HG03571 (cell line): Measurements from ENCODE around the gene LAMTOR2.

Experiments used
- ATAC-seq: cut with Tn5 transposase; IDR thresholded peaks from one replicate; pipeline ENCODE4 v1.9.1; 2021; ENCODE audit not compliant: unreplicated experiment

The LAMTOR2 gene

DNA sequence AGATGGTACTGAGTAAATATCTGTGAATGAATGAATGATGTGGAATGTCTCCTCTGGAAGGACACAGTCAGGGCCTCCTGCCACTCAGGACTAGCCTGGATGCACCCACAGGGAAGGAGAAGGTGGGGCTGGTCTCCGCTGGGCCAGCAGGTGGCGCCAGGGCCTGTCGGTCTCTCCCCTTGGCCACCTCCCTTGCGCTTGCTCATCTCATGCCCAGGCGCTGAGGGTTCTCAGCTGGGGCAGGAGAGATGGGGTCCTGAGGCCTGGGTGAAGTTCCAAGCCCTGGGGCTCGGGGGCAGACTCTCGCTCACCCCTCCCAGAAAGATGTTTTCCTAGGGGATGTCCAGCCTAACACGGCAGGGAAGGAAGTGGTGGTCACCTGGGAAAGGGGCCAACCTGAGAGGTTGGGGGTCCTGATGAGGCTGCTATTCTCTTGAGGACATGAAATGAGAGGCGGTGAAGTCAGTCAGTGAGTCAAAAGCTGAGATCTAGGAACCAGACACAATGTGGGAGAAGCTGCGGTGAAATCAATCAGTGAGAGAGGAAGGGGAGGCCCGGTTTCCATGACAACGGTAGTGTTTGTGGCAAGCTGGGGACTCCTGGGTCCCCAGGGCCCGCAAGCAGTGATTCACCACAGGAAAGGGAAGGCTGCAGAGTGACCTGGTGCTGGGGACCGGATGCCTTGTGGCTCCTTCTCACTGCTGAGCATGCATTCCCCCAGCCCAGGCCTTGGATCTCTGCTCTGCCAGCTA, 42.2 kb downstream of the LAMTOR2 start:
- peak; percentile 46 for ATAC-seq

- ATAC-seq = no peak
Measured at GRCh38 chr1:156097499-156098178, 43.1 kb downstream of the LAMTOR2 start.

DNA sequence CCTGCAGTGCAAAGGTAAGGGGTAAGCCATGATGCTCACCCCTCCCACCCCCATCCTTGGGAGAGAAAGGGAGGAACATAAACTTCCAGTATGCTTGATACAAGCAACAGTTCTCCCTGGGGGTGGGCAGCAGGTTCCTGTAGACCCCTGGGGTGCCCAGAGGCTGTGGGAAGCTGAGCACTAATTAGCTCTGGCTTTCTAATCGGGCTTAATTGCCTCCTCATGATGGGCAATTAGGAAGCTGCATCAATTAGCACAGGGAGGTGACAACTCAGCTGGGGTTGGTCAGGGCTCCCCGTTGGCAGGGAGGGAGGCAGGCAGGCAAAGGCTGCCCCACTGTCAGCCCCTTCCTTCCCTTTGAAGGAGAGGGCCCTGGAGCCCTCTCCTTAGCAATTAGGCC, 44.2 kb downstream of the LAMTOR2 start:
- ATAC-seq = no peak

DNA sequence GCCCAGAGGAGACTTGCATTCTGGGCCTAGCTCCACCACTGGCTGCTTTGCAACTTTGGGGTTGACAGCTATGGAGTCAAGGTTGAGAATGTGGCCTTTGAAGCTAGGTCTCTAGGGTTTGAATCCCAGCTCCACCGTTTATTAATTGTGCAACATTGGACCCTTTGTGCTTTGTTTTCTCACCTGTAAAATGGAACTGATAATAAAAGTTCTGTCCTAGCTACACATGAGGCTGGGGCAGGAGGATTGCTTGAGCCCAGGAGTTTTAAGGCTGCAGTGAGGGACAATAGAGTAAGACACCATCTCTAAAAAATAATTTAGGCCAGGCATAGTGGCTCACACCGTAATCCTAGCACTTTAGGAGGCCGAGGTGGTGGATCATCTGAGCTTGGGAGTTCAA, 44.7 kb downstream of the LAMTOR2 start:
- no peak for ATAC-seq

DNA sequence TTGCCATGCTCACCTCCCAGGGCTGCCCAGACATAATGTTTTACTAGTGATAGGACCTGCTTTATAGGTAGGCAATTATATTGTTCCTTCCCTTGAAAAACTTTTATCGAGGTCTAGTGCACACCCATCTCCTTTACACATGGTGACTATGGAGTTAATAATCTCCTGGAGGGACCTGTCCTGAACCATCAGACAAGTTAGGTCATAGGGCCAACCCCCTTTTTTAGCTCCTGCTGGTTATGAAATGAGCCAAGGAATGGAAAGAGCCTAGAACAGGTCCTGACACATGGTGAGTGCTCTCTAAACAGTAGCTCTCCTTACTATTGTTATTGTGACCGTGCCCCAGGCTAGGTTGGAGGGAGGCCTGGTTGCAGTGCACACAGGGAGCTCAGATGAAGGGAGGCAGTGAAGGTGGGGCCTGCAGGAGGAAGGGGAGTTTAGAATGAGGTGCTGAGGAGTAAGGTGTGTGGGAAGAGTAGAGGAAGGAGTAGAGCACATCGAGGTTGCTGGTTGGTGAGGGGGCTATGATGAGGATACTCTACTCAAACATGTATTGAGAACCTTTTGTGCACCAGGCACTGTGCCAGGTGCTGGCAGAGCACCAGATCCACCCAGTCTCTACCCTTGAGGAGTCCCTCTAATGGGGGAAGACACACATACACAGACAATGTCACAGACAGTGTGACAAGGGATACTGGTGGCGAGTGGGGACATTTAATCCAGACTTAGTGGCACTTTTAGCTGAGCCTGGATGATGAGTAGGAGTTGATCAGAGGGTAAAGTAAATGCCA, 45.8 kb downstream of the LAMTOR2 start:
- no peak for ATAC-seq

GRCh38 chr1:156101880-156102279, 47.3 kb downstream of the LAMTOR2 start:
- no peak for ATAC-seq

DNA sequence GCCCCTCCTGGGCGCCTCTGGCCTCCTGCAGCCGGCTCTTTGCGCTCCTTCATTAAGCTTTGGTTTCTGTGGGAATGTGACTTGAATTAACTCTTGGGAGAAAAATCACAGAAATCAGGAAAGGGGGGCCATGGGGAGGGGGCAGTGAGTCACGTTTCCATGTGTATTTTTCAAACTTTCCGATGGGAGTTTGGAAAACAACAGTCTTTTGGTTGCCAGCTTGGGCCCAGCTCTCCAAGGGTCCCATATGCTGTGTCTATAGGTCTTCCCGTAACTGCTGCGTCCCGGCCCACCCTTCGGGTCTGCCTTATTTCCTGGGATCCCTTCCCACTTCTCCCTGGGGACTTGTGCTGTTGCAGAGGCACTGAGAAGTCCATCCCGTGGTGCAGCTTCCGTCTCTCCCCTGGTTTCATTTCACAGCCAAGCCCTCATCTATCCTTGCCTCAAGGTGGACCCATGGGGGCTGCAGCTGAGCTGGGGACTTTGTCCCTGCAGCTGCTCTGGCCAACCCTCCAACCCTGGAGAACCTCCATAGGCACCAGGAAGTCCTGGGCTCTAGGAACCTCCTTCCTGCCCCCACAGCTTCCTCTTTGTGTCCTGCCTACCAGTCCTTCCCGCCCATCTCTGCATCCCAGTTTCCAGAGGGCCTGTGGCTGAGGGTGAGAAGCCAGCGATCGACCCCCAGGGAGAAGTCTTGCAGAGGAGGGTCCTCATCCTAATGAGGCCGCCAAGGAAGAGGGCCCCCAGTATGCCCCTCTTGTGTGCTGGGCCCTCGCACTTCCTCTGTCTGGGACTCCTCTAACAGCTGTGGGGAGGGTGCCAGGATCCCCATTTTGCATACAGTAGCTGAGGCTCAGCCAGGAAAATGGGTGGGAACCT, 48.3 kb downstream of the LAMTOR2 start:
- ATAC-seq = no peak

DNA sequence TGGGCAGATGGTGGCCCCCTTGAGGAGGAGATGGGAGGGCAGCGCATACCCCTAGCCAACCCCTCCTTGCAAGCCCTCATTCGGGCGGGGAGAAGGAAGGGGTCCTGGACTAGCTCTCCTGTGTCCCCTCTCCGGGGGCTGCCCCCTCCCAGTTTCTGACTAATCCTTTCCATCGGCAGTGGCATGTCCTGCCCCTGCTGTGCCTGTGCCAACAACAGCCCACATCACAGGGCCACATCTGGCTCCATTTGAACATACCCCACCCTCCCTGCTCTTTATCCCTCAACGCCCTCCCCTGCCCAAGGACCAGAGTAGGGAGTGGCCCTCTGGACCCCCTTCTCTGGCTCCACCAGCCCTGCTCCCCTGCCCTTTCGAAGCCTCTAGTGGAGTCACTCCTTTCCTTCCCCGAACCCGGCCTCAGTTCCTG, 49.0 kb downstream of the LAMTOR2 start:
- no peak for ATAC-seq

GRCh38 chr1:156104065-156104810, 49.7 kb downstream of the LAMTOR2 start:
- no peak for ATAC-seq

- no peak for ATAC-seq
Measured at GRCh38 chr1:156104861-156105832, 50.6 kb downstream of the LAMTOR2 start.

DNA sequence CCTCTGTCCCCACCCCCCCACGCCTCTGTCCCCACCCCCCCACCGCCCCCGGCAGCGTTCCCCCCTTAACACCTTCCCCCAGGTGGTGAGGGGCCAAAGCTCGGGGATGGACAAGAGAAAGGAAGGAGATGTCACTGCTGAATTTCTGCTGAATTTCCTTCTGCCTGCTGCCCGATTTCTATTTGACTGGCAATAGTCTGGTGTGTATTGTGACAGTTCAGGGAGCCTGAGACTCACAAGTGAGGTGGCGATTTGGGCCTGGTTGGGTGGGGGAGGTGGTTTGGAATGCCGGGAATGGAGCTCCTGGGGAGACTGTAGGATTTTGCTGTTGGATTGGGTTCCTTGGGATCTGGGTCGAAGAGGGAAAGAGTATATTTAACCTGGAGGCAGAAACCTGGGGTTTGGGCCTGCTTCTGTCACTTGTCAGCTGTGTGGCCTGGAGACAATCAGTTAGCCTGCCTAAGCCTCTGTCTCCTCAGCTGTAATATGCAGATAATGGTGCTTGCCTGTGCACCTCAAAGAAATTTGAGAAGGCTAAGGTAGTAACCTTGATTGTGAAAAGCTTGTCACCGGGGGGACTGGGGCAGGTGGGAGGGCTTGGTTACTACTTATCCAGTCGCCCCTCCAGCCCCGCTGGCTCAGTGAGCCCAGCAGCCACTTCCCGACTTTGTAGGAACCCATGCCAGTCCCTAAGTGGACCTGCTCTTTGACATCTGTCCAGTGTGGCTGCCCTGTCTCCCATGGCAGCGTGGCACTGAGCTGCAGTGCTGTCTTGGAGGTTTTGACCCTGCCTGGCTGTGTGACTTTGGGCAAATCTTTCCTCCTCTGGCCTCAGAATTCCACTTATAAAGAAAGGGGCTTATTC, 52.3 kb downstream of the LAMTOR2 start:
- ATAC-seq = peak; percentile 5

GRCh38 chr1:156108057-156108456, 53.5 kb downstream of the LAMTOR2 start:
- no peak for ATAC-seq
